ENCODE data around the gene TBC1D21.

Gene TBC1D21

GRCh38 chr15:73926219-73927002 is 53.0 kb downstream of the TBC1D21 start, which contains the start of gene LOXL1:
LOXL1 (plus strand) TSS chr15:73926462; CDS start chr15:73926784, 322 bp downstream.
- Histone ChIP-seq H4K20me1 (peaks cover 0 to 29% (median 10%) of the 10 kb centered on the region in 11 experiments; a peak in 10 of 22 replicates), H3K9me3 (replicated peaks in 1 of 11) (no peaks in the 10 kb centered on the region), H3K9ac (peak within 1 kb of the TSS; percentile 43 to 79 (median 59)), H3K27me3 (peaks cover 38 to 51% (median 44%) of the 10 kb centered on the region in 11 experiments), H3K27ac (peak within 1 kb of the TSS in 7 of 11 experiments; percentile 26 to 56 (median 41); a peak in 11 of 22 replicates), H3K4me3 (peak within 1 kb of the TSS; percentile 48 to 72 (median 62)), H3K36me3 (no peaks in the 10 kb centered on the region), H3K4me1 (peaks cover 80 to 92% (median 87%) of the 10 kb centered on the region in 10 experiments), H3K4me2 (peak within 1 kb of the TSS; percentile 90 to 98 (median 95))
- TF ChIP-seq Cebpa-rat (IDR thresholded peaks at IDR 0.05): no peak

GRCh38 chr15:73927003-73927475 is 53.7 kb downstream of the TBC1D21 start:
- Histone ChIP-seq H3K27ac (peak overlapping the region in 7 of 11 experiments; percentile 26 to 56 (median 41); a peak in 11 of 22 replicates), H3K36me3 (no peaks in the 10 kb centered on the region), H3K27me3 (peaks cover 38 to 51% (median 44%) of the 10 kb centered on the region in 11 experiments), H3K9me3 (replicated peaks in 1 of 11) (no peaks in the 10 kb centered on the region), H3K4me3 (peak overlapping the region; percentile 48 to 72 (median 62)), H3K4me2 (peak overlapping the region; percentile 90 to 98 (median 95)), H4K20me1 (peaks cover 0 to 29% (median 10%) of the 10 kb centered on the region in 11 experiments; a peak in 10 of 22 replicates), H3K4me1 (peaks cover 77 to 92% (median 87%) of the 10 kb centered on the region in 10 experiments), H3K9ac (peak overlapping the region; percentile 43 to 79 (median 59))
- no peak for TF ChIP-seq Cebpa-rat (IDR thresholded peaks at IDR 0.05)

GRCh38 chr15:73927476-73928240 is 54.3 kb downstream of the TBC1D21 start:
- H3K4me1 ChIP-seq: peaks cover 71 to 86% (median 80%) of the 10 kb centered on the region in 10 experiments
- H3K4me3 ChIP-seq: peak overlapping the region; percentile 48 to 72 (median 62)
- no peak for TF ChIP-seq Cebpa-rat (IDR thresholded peaks at IDR 0.05)

GRCh38 chr15:73928241-73928579 is 54.8 kb downstream of the TBC1D21 start:
- no peaks in the 10 kb centered on the region for H3K9me3 ChIP-seq (replicated peaks in 1 of 11)
- H4K20me1 ChIP-seq: peaks cover 0 to 29% (median 10%) of the 10 kb centered on the region in 11 experiments; a peak in 10 of 22 replicates
- H3K36me3 ChIP-seq: no peaks in the 10 kb centered on the region
- H3K4me1 ChIP-seq: peaks cover 65 to 81% (median 75%) of the 10 kb centered on the region in 10 experiments
- peak overlapping the region in 7 of 11 experiments; percentile 57 to 79 (median 65); a peak in 6 of 22 replicates for H3K9ac ChIP-seq
- peaks cover 38 to 51% (median 44%) of the 10 kb centered on the region in 11 experiments for H3K27me3 ChIP-seq
- H3K4me3 ChIP-seq: peak overlapping the region; percentile 48 to 72 (median 62)
- peak overlapping the region; percentile 90 to 98 (median 95) for H3K4me2 ChIP-seq
- no peak overlapping the region for H3K27ac ChIP-seq
- no peak for TF ChIP-seq Cebpa-rat (IDR thresholded peaks at IDR 0.05)

More at GRCh38 chr15:73927476-73928240, 54.3 kb downstream of the TBC1D21 start:
- Histone ChIP-seq H4K20me1 (peaks cover 0 to 29% (median 10%) of the 10 kb centered on the region in 11 experiments; a peak in 10 of 22 replicates), H3K27ac (peak overlapping the region in 7 of 11 experiments; percentile 26 to 56 (median 41); a peak in 11 of 22 replicates), H3K9me3 (replicated peaks in 1 of 11) (no peaks in the 10 kb centered on the region), H3K9ac (peak overlapping the region; percentile 43 to 79 (median 59)), H3K36me3 (no peaks in the 10 kb centered on the region), H3K4me2 (peak overlapping the region; percentile 90 to 98 (median 95)), H3K27me3 (peaks cover 38 to 51% (median 44%) of the 10 kb centered on the region in 11 experiments)

GRCh38 chr15:73928971-73929627 is 55.7 kb downstream of the TBC1D21 start:
- Histone ChIP-seq H3K27me3 (peaks cover 38 to 51% (median 44%) of the 10 kb centered on the region in 11 experiments), H3K4me3 (no peak overlapping the region; a peak in 1 of 20 replicates)

DNA sequence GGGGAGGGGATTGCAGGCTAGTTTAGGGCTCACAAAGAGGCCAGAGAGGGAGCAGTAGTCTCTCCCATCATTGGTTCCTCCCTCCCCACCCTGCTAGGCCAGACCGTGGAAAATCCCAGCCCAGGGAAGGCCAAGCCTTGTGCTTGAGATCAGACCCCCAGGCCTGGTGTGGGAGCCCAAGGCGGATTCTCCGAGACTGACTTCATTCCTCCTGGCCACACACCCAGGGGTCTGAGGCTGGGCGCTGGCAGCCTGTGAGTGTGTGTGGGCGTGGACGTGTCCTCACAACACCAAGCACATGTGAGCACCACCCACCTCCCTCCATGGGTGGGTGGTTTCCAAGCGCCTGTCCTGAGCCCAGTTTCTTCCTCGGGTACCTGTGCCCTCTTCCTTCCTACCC is 57.0 kb downstream of the TBC1D21 start:
- H3K9ac ChIP-seq: peak overlapping the region in 1 of 11 experiments; percentile 14; a peak in 1 of 22 replicates
- TF ChIP-seq Cebpa-rat (IDR thresholded peaks at IDR 0.05): no peak
- no peak overlapping the region for H3K27ac ChIP-seq
- peaks cover 44 to 59% (median 53%) of the 10 kb centered on the region in 10 experiments for H3K4me1 ChIP-seq
- peak overlapping the region; percentile 38 to 83 (median 75); a peak in 19 of 22 replicates for H3K4me2 ChIP-seq
- peaks cover 0 to 28% (median 15%) of the 10 kb centered on the region in 11 experiments; a peak in 10 of 22 replicates for H4K20me1 ChIP-seq
- no peaks in the 10 kb centered on the region for H3K36me3 ChIP-seq
- no peaks in the 10 kb centered on the region for H3K9me3 ChIP-seq (replicated peaks in 1 of 11)
- H3K27me3 ChIP-seq: peaks cover 38 to 46% (median 43%) of the 10 kb centered on the region in 11 experiments
- H3K4me3 ChIP-seq: no peak overlapping the region

More at GRCh38 chr15:73928971-73929627, 55.7 kb downstream of the TBC1D21 start:
- H3K4me1 ChIP-seq: peaks cover 56 to 72% (median 66%) of the 10 kb centered on the region in 10 experiments
- TF ChIP-seq Cebpa-rat (IDR thresholded peaks at IDR 0.05): no peak
- H3K27ac ChIP-seq: no peak overlapping the region
- H4K20me1 ChIP-seq: peaks cover 0 to 29% (median 16%) of the 10 kb centered on the region in 11 experiments; a peak in 10 of 22 replicates
- no peak overlapping the region; a peak in 1 of 22 replicates for H3K9ac ChIP-seq
- no peaks in the 10 kb centered on the region for H3K36me3 ChIP-seq
- no peaks in the 10 kb centered on the region for H3K9me3 ChIP-seq (replicated peaks in 1 of 11)
- peak overlapping the region in 5 of 11 experiments; percentile 4 to 42 (median 13); a peak in 4 of 22 replicates for H3K4me2 ChIP-seq

GRCh38 chr15:73930790-73931281 is 57.5 kb downstream of the TBC1D21 start:
- Histone ChIP-seq H3K4me3 (no peak overlapping the region), H3K9me3 (replicated peaks in 1 of 11) (no peaks in the 10 kb centered on the region), H3K27ac (no peak overlapping the region), H3K4me1 (peaks cover 39 to 54% (median 49%) of the 10 kb centered on the region in 10 experiments), H3K9ac (peak overlapping the region in 3 of 11 experiments; percentile 9 to 59 (median 10); a peak in 4 of 22 replicates), H3K27me3 (peaks cover 36 to 42% (median 39%) of the 10 kb centered on the region in 11 experiments), H3K36me3 (no peaks in the 10 kb centered on the region), H3K4me2 (peak overlapping the region; percentile 38 to 83 (median 75)), H4K20me1 (peaks cover 0 to 28% (median 10%) of the 10 kb centered on the region in 11 experiments; a peak in 10 of 22 replicates)
- TF ChIP-seq Cebpa-rat (IDR thresholded peaks at IDR 0.05): no peak
